Neural cell (in vitro differentiated cells): Measurements from ENCODE around the gene ATG9B. TPM values are rescaled to one million over a fixed set of nuclear protein-coding genes. Genes with fewer than 3 reads are reported as not detected.
"Not testable (repeated sequence)": the region's sequence is repeated elsewhere in the genome, so short reads cannot be mapped to it uniquely, and the experiment has no call there.

ENCODE experiments used
- H2AFZ ChIP-seq: fragments of 200-600, 300-800 bp; sonication (generic), shearing (Covaris generic); 2 replicates; pipeline ENCODE4 v1.6.0; 2014; ENCODE audit warnings: low read depth, mild to moderate bottlenecking, antibody characterized with exemption, low read length, moderate library complexity
- H3F3A ChIP-seq: fragments of 200-600 bp; shearing (Covaris generic); 2 replicates; pipeline ENCODE4 v1.6.1; 2016; ENCODE audit warnings: mild to moderate bottlenecking, moderate library complexity, mixed read lengths, antibody characterized with exemption, low read length; ENCODE audit not compliant: insufficient read depth, poor library complexity, severe bottlenecking
- H3K27ac ChIP-seq: fragments of 200-600, 300-800 bp; sonication (generic), shearing (Covaris generic); 2 replicates; pipeline ENCODE4 v1.5.1; 2014; ENCODE audit warnings: mild to moderate bottlenecking, low read length, moderate library complexity
- H3K27me3 ChIP-seq: fragments of 300-800, 200-600 bp; sonication (generic), shearing (Covaris generic); 2 replicates; pipeline ENCODE4 v1.6.0; 2014; ENCODE audit warnings: mild to moderate bottlenecking, low read depth, low read length, moderate library complexity; ENCODE audit not compliant: insufficient read depth
- H3K36me3 ChIP-seq: fragments of 300-800, 200-600 bp; sonication (generic), shearing (Covaris generic); 2 replicates; pipeline ENCODE4 v1.5.1; 2014; ENCODE audit warnings: mild to moderate bottlenecking, antibody characterized with exemption, low read length, moderate library complexity; ENCODE audit not compliant: insufficient read depth
- H3K4me2 ChIP-seq: fragments of 300-800, 200-600 bp; sonication (generic), shearing (Covaris generic); 2 replicates; pipeline ENCODE4 v1.6.0; 2014; ENCODE audit warnings: mild to moderate bottlenecking, low read length
- H3K4me3 ChIP-seq: fragments of 300-800, 200-600 bp; sonication (generic), shearing (Covaris generic); 2 replicates; pipeline ENCODE4 v1.5.1; 2014; ENCODE audit warnings: mild to moderate bottlenecking, low read length, moderate library complexity
- H3K79me2 ChIP-seq: fragments of 200-600 bp; shearing (Covaris generic); replicated peaks from 2 replicates; pipeline ENCODE4 v1.6.0; 2014; ENCODE audit warnings: mild to moderate bottlenecking, low read length, moderate library complexity; ENCODE audit not compliant: insufficient read depth
- H3K9ac ChIP-seq: fragments of 300-800, 200-600 bp; sonication (generic), shearing (Covaris generic); 2 replicates; pipeline ENCODE4 v1.6.1; 2016; ENCODE audit warnings: mild to moderate bottlenecking, low read length, mixed read lengths
- H3K9me2 ChIP-seq: fragments of 200-600 bp; shearing (Covaris generic); 2 replicates; pipeline ENCODE4 v1.6.1; 2016; ENCODE audit warnings: mild to moderate bottlenecking, low read length, mixed read lengths; ENCODE audit not compliant: insufficient read depth
- H3K9me3 ChIP-seq: fragments of 200-600, 300-800 bp; sonication (generic), shearing (Covaris generic); 2 replicates; pipeline ENCODE4 v1.6.1; 2016; ENCODE audit warnings: mild to moderate bottlenecking, mixed run types, low read length, moderate library complexity, mixed read lengths
- H4K20me1 ChIP-seq: fragments of 200-600 bp; shearing (Covaris generic); 2 replicates; pipeline ENCODE4 v1.6.1; 2016; ENCODE audit warnings: mild to moderate bottlenecking, mixed run types; ENCODE audit not compliant: insufficient read depth
- CTCF ChIP-seq: fragments of 450-650 bp; IDR thresholded peaks from 2 replicates; pipeline ENCODE4 v1.5.1; 2014; ENCODE audit warnings: antibody characterized with exemption, mild to moderate bottlenecking, moderate library complexity; ENCODE audit not compliant: poor library complexity, severe bottlenecking
- EP300 ChIP-seq: fragments of 450-650 bp; conservative IDR thresholded peaks from 2 replicates; pipeline ENCODE4 v1.6.1; 2014; ENCODE audit warnings: antibody characterized with exemption, mild to moderate bottlenecking, moderate library complexity; ENCODE audit not compliant: poor library complexity, severe bottlenecking
- EZH2 ChIP-seq: fragments of 200-600, 300-800 bp; shearing (Covaris generic), sonication (generic); IDR thresholded peaks from 2 replicates; pipeline ENCODE4 v1.6.1; 2014; ENCODE audit warnings: antibody characterized with exemption, low read length, borderline replicate concordance, mild to moderate bottlenecking; ENCODE audit not compliant: insufficient read depth, poor library complexity, severe bottlenecking
- MXI1 ChIP-seq: fragments of 450-650 bp; conservative IDR thresholded peaks from 2 replicates; pipeline ENCODE4 v1.6.1; 2014; ENCODE audit warnings: antibody characterized with exemption, mild to moderate bottlenecking; ENCODE audit not compliant: poor library complexity, severe bottlenecking
- POLR2AphosphoS5 ChIP-seq: IDR thresholded peaks from 2 replicates; pipeline ENCODE4 v1.6.1; 2012
- RAD21 ChIP-seq: fragments of 450-650 bp; conservative IDR thresholded peaks from 2 replicates; pipeline ENCODE4 v1.6.1; 2014; ENCODE audit warnings: antibody characterized with exemption, mild to moderate bottlenecking, moderate library complexity
- REST ChIP-seq: IDR thresholded peaks from 2 replicates; pipeline ENCODE4 v1.6.1; 2012; ENCODE audit warnings: borderline replicate concordance
- SMC3 ChIP-seq: fragments of 450-650 bp; conservative IDR thresholded peaks from 2 replicates; pipeline ENCODE4 v1.6.1; 2014; ENCODE audit warnings: antibody characterized with exemption, mild to moderate bottlenecking, moderate library complexity; ENCODE audit not compliant: poor library complexity
- TAF1 ChIP-seq: IDR thresholded peaks from 2 replicates; pipeline ENCODE4 v1.6.1; 2012; ENCODE audit warnings: low read depth
- polyA plus RNA-seq: library from polyadenylated mRNA; depleted of rRNA; stranded (reverse); fragments of >200 nt; gene quantifications from 2 replicates; pipeline ENCODE4 v1.2.3, GENCODE V29; 2014

ATG9B gene
- polyA plus RNA-seq, 1 donor from 2014 or later, result 1.4 TPM

DNA sequence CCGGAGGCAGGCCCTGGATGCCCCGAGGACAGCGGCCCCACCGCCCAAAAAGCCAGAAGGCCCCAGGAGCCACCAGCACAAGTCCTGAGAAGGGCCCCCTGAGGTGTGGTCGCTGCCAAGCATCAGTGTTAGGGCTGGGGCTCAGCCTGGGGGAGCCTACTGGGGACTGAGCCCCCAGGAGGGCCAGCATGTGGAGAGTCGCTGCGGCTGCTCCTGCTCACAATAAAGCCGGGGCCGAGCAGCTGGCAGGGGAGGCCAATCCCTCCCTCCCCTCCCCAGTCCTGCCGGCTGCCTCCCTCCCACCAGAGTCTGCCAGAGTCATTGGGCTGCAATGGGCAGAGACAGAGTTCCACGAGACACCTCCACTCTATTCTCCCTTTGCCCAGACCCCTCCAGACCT, 21.0 kb upstream of the ATG9B start:
- H3K27ac ChIP-seq, result no peak overlapping the region
- H2AFZ ChIP-seq, result no peak overlapping the region
- TF ChIP-seq EZH2 (no peak), CTCF (no peak), MXI1 (no peak), POLR2AphosphoS5 (no peak), TAF1 (no peak), EP300 (no peak), RAD21 (no peak), SMC3 (no peak), REST (no peak)
- no peaks in the 10 kb centered on the region for H3K79me2 ChIP-seq
- no peak overlapping the region for H3K9ac ChIP-seq
- H4K20me1 ChIP-seq, result no peaks in the 10 kb centered on the region
- no peak overlapping the region for H3K4me3 ChIP-seq
- H3K27me3 ChIP-seq, result peaks cover 5% of the 10 kb centered on the region
- no peaks in the 10 kb centered on the region for H3K9me3 ChIP-seq
- no peaks in the 10 kb centered on the region for H3K9me2 ChIP-seq
- no peak overlapping the region for H3K4me2 ChIP-seq
- H3F3A ChIP-seq, result no peaks in the 10 kb centered on the region
- H3K36me3 ChIP-seq, result no peaks in the 10 kb centered on the region

GRCh38 chr7:151043959-151044358, 19.7 kb upstream of the ATG9B start:
- no peak overlapping the region for H3K9ac ChIP-seq
- no peak overlapping the region for H3K27ac ChIP-seq
- no peaks in the 10 kb centered on the region for H3K79me2 ChIP-seq
- no peaks in the 10 kb centered on the region for H3F3A ChIP-seq
- H3K27me3 ChIP-seq, result no peaks in the 10 kb centered on the region
- H3K4me3 ChIP-seq, result no peak overlapping the region
- H3K9me2 ChIP-seq, result no peaks in the 10 kb centered on the region
- no peak overlapping the region for H3K4me2 ChIP-seq
- H3K9me3 ChIP-seq, result no peaks in the 10 kb centered on the region
- TF ChIP-seq SMC3, result no peak
- TF ChIP-seq RAD21, result no peak
- TF ChIP-seq TAF1, result no peak
- TF ChIP-seq REST, result no peak
- no peak for TF ChIP-seq EP300
- no peak for TF ChIP-seq EZH2
- TF ChIP-seq MXI1, result no peak
- TF ChIP-seq CTCF, result no peak
- TF ChIP-seq POLR2AphosphoS5, result no peak
- no peaks in the 10 kb centered on the region for H4K20me1 ChIP-seq
- H2AFZ ChIP-seq, result no peak overlapping the region
- H3K36me3 ChIP-seq, result no peaks in the 10 kb centered on the region

DNA sequence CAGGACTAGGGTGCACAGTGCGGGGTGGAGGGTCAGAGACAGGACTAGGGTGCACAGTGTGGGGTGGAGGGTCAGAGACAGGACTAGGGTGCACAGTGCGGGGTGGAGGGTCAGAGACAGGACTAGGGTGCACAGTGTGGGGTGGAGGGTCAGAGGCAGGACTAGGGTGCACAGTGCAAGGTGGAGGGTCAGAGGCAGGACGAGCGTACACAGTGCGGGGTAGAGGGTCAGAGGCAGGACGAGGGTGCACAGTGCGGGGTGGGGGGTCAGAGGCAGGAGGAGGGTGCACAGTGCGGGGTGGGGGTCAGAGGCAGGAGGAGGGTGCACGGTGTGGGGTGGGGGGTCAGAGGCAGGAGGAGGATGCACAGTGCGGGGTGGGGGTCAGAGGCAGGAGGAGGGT, 19.2 kb upstream of the ATG9B start:
- not testable (repeated sequence) for H3K27ac ChIP-seq, H3K9ac ChIP-seq, H3K27me3 ChIP-seq, H3K36me3 ChIP-seq, H3K4me2 ChIP-seq, H3K9me3 ChIP-seq, H3K79me2 ChIP-seq, H2AFZ ChIP-seq, H3F3A ChIP-seq, H4K20me1 ChIP-seq, H3K4me3 ChIP-seq, H3K9me2 ChIP-seq
